Measurements from ENCODE around the gene RTKN. TPM values are rescaled to one million over a fixed set of nuclear protein-coding genes. Genes with fewer than 3 reads are reported as not detected.
A peak's percentile ranks its signal among the peaks of the same experiment; 100 is the strongest.

Gene RTKN
- total and polyA plus RNA-seq, 4 donors = 21.9 to 46.0 (median 30.6) TPM

DNA sequence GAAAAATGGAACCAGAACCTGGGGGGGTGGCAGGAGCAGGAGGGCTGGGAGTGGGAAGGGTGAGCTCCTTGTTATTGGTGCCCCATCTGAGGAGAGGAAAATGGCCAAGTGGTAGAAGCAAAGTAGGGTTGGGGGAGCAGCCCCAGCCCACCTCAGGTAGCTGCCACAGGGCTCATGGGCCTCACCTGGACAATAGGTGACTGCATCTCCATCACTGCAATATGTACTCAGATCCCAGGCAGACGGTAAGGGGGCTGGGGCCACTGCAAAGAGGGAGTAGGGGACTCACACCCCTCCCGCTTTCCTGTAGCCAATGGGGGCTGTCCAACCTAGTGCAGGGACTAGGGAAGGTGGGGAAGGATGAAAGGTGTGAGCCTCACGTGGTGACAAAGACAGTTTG is 24.5 kb downstream of the RTKN start:
- Histone ChIP-seq H3K27me3 (ENCODE audit: control insufficient read depth in 3 of 3, insufficient read depth in 3 of 3, low read length in 2 of 3) (no peaks in the 10 kb centered on the region), H3K4me1 (ENCODE audit: control insufficient read depth in 5 of 5, insufficient read depth in 5 of 5, low read length in 5 of 5) (peaks cover 0 to 24% (median 0%) of the 10 kb centered on the region in 5 donors), H3K9ac (ENCODE audit: insufficient read depth in 1 of 2, low read length in 2 of 2) (no peak overlapping the region), H3K27ac (ENCODE audit: low read depth in 1 of 2, low read length in 1 of 2) (no peak overlapping the region), H3K4me3 (no peak overlapping the region), H3K36me3 (ENCODE audit: control insufficient read depth in 4 of 4, insufficient read depth in 4 of 4, low read length in 4 of 4) (no peaks in the 10 kb centered on the region), H3K9me3 (ENCODE audit: control insufficient read depth in 4 of 4, insufficient read depth in 3 of 4, low read length in 3 of 4) (no peaks in the 10 kb centered on the region)
- ATAC-seq (ENCODE audit: insufficient read depth, low FRiP score) (no peak), DNase-seq (no peak)
- 84 to 86% methylated on average over 3 of the region's 3 CpGs for WGBS, 2 donors
- TF ChIP-seq, protein P1, sequence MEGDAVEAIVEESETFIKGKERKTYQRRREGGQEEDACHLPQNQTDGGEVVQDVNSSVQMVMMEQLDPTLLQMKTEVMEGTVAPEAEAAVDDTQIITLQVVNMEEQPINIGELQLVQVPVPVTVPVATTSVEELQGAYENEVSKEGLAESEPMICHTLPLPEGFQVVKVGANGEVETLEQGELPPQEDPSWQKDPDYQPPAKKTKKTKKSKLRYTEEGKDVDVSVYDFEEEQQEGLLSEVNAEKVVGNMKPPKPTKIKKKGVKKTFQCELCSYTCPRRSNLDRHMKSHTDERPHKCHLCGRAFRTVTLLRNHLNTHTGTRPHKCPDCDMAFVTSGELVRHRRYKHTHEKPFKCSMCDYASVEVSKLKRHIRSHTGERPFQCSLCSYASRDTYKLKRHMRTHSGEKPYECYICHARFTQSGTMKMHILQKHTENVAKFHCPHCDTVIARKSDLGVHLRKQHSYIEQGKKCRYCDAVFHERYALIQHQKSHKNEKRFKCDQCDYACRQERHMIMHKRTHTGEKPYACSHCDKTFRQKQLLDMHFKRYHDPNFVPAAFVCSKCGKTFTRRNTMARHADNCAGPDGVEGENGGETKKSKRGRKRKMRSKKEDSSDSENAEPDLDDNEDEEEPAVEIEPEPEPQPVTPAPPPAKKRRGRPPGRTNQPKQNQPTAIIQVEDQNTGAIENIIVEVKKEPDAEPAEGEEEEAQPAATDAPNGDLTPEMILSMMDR (IDR thresholded peaks at IDR 0.05; ENCODE audit: control extremely low read depth, extremely low read depth) = no peak

- TF ChIP-seq, protein P1 (IDR thresholded peaks at IDR 0.05; ENCODE audit: control extremely low read depth, extremely low read depth) = no peak
- WGBS, 2 donors = 62 to 69% methylated on average over 3 of the region's 3 CpGs
- Histone ChIP-seq H3K36me3 (ENCODE audit: control insufficient read depth in 4 of 4, insufficient read depth in 4 of 4, low read length in 4 of 4) (no peaks in the 10 kb centered on the region), H3K27ac (ENCODE audit: low read depth in 1 of 2, low read length in 1 of 2) (no peak overlapping the region), H3K9ac (ENCODE audit: insufficient read depth in 1 of 2, low read length in 2 of 2) (no peak overlapping the region), H3K4me1 (ENCODE audit: control insufficient read depth in 5 of 5, insufficient read depth in 5 of 5, low read length in 5 of 5) (peaks cover 0 to 21% (median 0%) of the 10 kb centered on the region in 5 donors), H3K27me3 (ENCODE audit: control insufficient read depth in 3 of 3, insufficient read depth in 3 of 3, low read length in 2 of 3) (no peaks in the 10 kb centered on the region), H3K4me3 (no peak overlapping the region), H3K9me3 (ENCODE audit: control insufficient read depth in 4 of 4, insufficient read depth in 3 of 4, low read length in 3 of 4) (no peaks in the 10 kb centered on the region)
- DNase-seq (no peak), ATAC-seq (ENCODE audit: insufficient read depth, low FRiP score) (no peak)
Measured at GRCh38 chr2:74416778-74417177, 25.0 kb downstream of the RTKN start.

- DNase-seq = peak in 1 of 3 donors; percentile 31
- Histone ChIP-seq H3K9ac (ENCODE audit: insufficient read depth in 1 of 2, low read length in 2 of 2) (no peak overlapping the region), H3K36me3 (ENCODE audit: control insufficient read depth in 4 of 4, insufficient read depth in 4 of 4, low read length in 4 of 4) (no peaks in the 10 kb centered on the region), H3K9me3 (ENCODE audit: control insufficient read depth in 4 of 4, insufficient read depth in 3 of 4, low read length in 3 of 4) (no peaks in the 10 kb centered on the region), H3K4me1 (ENCODE audit: control insufficient read depth in 5 of 5, insufficient read depth in 5 of 5, low read length in 5 of 5) (peaks cover 0 to 21% (median 0%) of the 10 kb centered on the region in 5 donors), H3K27me3 (ENCODE audit: control insufficient read depth in 3 of 3, insufficient read depth in 3 of 3, low read length in 2 of 3) (no peaks in the 10 kb centered on the region), H3K27ac (ENCODE audit: low read depth in 1 of 2, low read length in 1 of 2) (no peak overlapping the region), H3K4me3 (no peak overlapping the region)
- 56 to 65% methylated on average over 35 of the region's 35 CpGs for WGBS, 2 donors
- TF ChIP-seq, protein P1 (IDR thresholded peaks at IDR 0.05; ENCODE audit: control extremely low read depth, extremely low read depth) = no peak
- no peak for ATAC-seq (ENCODE audit: insufficient read depth, low FRiP score)
Measured at GRCh38 chr2:74415762-74416395, 25.9 kb downstream of the RTKN start.

Measured in lung (tissue), 12 donors.